SK-N-MC (cell line): ENCODE measurements around the gene CREB5.

ENCODE experiments used
- EZH2 ChIP-seq: fragments of 200-600 bp; sonication (generic); IDR thresholded peaks from one replicate; pipeline ENCODE4 v1.6.1; 2017; ENCODE audit warnings: antibody characterized with exemption
- POLR2AphosphoS5 ChIP-seq: IDR thresholded peaks from 2 replicates; pipeline ENCODE4 v1.6.1; 2012; ENCODE audit warnings: mild to moderate bottlenecking, low read depth, low read length, borderline replicate concordance

DNA sequence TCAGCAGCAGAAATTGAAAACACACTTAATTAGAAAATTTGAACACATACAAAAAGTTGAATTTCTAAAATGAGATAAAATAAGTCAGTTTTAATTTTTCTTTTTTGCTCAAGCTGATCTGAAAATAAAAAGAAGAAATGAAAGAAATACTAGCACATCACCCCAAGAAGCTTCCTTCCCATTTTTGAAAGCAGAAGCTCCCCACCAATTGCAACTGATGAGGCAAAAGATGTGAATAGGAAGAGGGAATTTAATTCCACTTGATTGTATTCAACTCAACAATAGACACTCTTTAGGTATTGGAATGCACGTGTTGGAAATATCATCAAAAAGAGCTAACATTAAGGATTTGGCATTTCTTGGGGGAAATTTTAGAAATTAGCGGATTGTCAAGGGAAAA is 370.0 kb downstream of the CREB5 start:
- TF ChIP-seq EZH2 (no peak), POLR2AphosphoS5 (no peak)
